ENCODE data around the gene SERPINB4. TPM values are rescaled to one million over a fixed set of nuclear protein-coding genes. Genes with fewer than 3 reads are reported as not detected.
"Not testable (repeated sequence)": the region's sequence is repeated elsewhere in the genome, so short reads cannot be mapped to it uniquely, and the experiment has no call there.

SERPINB4 gene
- total RNA-seq, 5 donors from 2014 or later (not counting 1 experiment from before 2014, with no cell fraction given) = not detected

GRCh38 chr18:63661750-63662149 is 17.7 kb upstream of the SERPINB4 start, which contains the start of gene SERPINB3:
SERPINB3 (minus strand) TSS chr18:63661893; CDS start chr18:63661216, 677 bp downstream.
- H3K4me3 Mint-ChIP-seq; H3K36me3 Mint-ChIP-seq; DNase-seq; H3K4me3 ChIP-seq (ENCODE audit: control insufficient read depth in 1 of 2, extremely low read depth in 1 of 2, low read length in 1 of 2); H3K27me3 ChIP-seq (replicated peaks in 1 of 2; ENCODE audit: control insufficient read depth in 2 of 2, extremely low read depth in 1 of 2, insufficient read depth in 2 of 2, low read length in 1 of 2); POLR2A ChIA-PET; H3K27ac ChIP-seq (ENCODE audit: low read length); H3K9me3 ChIP-seq; H3K36me3 ChIP-seq (ENCODE audit: control insufficient read depth in 2 of 2, extremely low read depth in 1 of 2, insufficient read depth in 1 of 2, low read length in 1 of 2); CTCF ChIA-PET; H3K27ac Mint-ChIP-seq; H3K4me1 Mint-ChIP-seq; H3K4me1 ChIP-seq (ENCODE audit: control insufficient read depth in 1 of 2, extremely low read depth in 1 of 2, insufficient read depth in 2 of 2, low read length in 2 of 2); ATAC-seq (replicated peaks in 1 of 4); H3K27me3 Mint-ChIP-seq: not testable (repeated sequence)
- WGBS (ENCODE audit: insufficient coverage) = no CpG with 5 or more reads among the region's 3 CpGs
- H3K9me3 Mint-ChIP-seq = peaks cover 7 to 14% (median 7%) of the 10 kb centered on the region in 3 donors

- H3K36me3 ChIP-seq (ENCODE audit: control insufficient read depth in 2 of 2, extremely low read depth in 1 of 2, insufficient read depth in 1 of 2, low read length in 1 of 2); H3K27ac ChIP-seq (ENCODE audit: low read length); H3K9me3 ChIP-seq; H3K27me3 ChIP-seq (replicated peaks in 1 of 2; ENCODE audit: control insufficient read depth in 2 of 2, extremely low read depth in 1 of 2, insufficient read depth in 2 of 2, low read length in 1 of 2); H3K4me3 ChIP-seq (ENCODE audit: control insufficient read depth in 1 of 2, extremely low read depth in 1 of 2, low read length in 1 of 2); H3K9me3 Mint-ChIP-seq; H3K27me3 Mint-ChIP-seq; ATAC-seq (replicated peaks in 1 of 4); H3K27ac Mint-ChIP-seq; H3K4me3 Mint-ChIP-seq; H3K36me3 Mint-ChIP-seq; DNase-seq; H3K4me1 Mint-ChIP-seq; H3K4me1 ChIP-seq (ENCODE audit: control insufficient read depth in 1 of 2, extremely low read depth in 1 of 2, insufficient read depth in 2 of 2, low read length in 2 of 2); CTCF ChIA-PET; POLR2A ChIA-PET: not testable (repeated sequence)
- WGBS (ENCODE audit: insufficient coverage) = 100% methylated on average over 2 of the region's 4 CpGs
These were observed 14.9 kb upstream of the SERPINB4 start for GRCh38 chr18:63658920-63659319.

- H3K9me3 ChIP-seq; H3K27me3 ChIP-seq (replicated peaks in 1 of 2; ENCODE audit: control insufficient read depth in 2 of 2, extremely low read depth in 1 of 2, insufficient read depth in 2 of 2, low read length in 1 of 2); H3K9me3 Mint-ChIP-seq; H3K36me3 Mint-ChIP-seq; H3K27ac Mint-ChIP-seq; POLR2A ChIA-PET; DNase-seq; H3K27ac ChIP-seq (ENCODE audit: low read length); H3K4me3 Mint-ChIP-seq; H3K27me3 Mint-ChIP-seq; H3K4me1 Mint-ChIP-seq; H3K36me3 ChIP-seq (ENCODE audit: control insufficient read depth in 2 of 2, extremely low read depth in 1 of 2, insufficient read depth in 1 of 2, low read length in 1 of 2); H3K4me1 ChIP-seq (ENCODE audit: control insufficient read depth in 1 of 2, extremely low read depth in 1 of 2, insufficient read depth in 2 of 2, low read length in 2 of 2); H3K4me3 ChIP-seq (ENCODE audit: control insufficient read depth in 1 of 2, extremely low read depth in 1 of 2, low read length in 1 of 2); CTCF ChIA-PET; ATAC-seq (replicated peaks in 1 of 4): not testable (repeated sequence)
- WGBS (ENCODE audit: insufficient coverage) = no CpG with 5 or more reads among the region's 3 CpGs
These were observed 6.2 kb upstream of the SERPINB4 start for GRCh38 chr18:63650271-63650670.

GRCh38 chr18:63648241-63648640 is 4.2 kb upstream of the SERPINB4 start:
- ChIA-PET POLR2A (no interaction called here), CTCF (no interaction called here)
- no peaks in the 10 kb centered on the region for H3K9me3 Mint-ChIP-seq
- Histone ChIP-seq H3K27ac (ENCODE audit: low read length) (no peak overlapping the region), H3K4me1 (ENCODE audit: control insufficient read depth in 1 of 2, extremely low read depth in 1 of 2, insufficient read depth in 2 of 2, low read length in 2 of 2) (no peaks in the 10 kb centered on the region), H3K36me3 (ENCODE audit: control insufficient read depth in 2 of 2, extremely low read depth in 1 of 2, insufficient read depth in 1 of 2, low read length in 1 of 2) (no peaks in the 10 kb centered on the region), H3K27me3 (replicated peaks in 1 of 2; ENCODE audit: control insufficient read depth in 2 of 2, extremely low read depth in 1 of 2, insufficient read depth in 2 of 2, low read length in 1 of 2) (peaks cover 0 to 2% of the 10 kb centered on the region in 2 experiments), H3K9me3 (no peaks in the 10 kb centered on the region), H3K4me3 (ENCODE audit: control insufficient read depth in 1 of 2, extremely low read depth in 1 of 2, low read length in 1 of 2) (no peak overlapping the region)
- H3K4me3 Mint-ChIP-seq = no peak overlapping the region
- no peak overlapping the region for H3K27ac Mint-ChIP-seq
- no peaks in the 10 kb centered on the region for H3K36me3 Mint-ChIP-seq
- no peak for DNase-seq
- H3K4me1 Mint-ChIP-seq = no peaks in the 10 kb centered on the region
- 59% methylated on average over 5 of the region's 7 CpGs for WGBS (ENCODE audit: insufficient coverage)
- ATAC-seq (replicated peaks in 1 of 4) = no peak
- H3K27me3 Mint-ChIP-seq = peaks cover 0 to 9% of the 10 kb centered on the region in 2 donors

GRCh38 chr18:63646936-63647335 is 2.9 kb upstream of the SERPINB4 start:
- Histone ChIP-seq H3K4me1 (ENCODE audit: control insufficient read depth in 1 of 2, extremely low read depth in 1 of 2, insufficient read depth in 2 of 2, low read length in 2 of 2) (no peaks in the 10 kb centered on the region), H3K4me3 (ENCODE audit: control insufficient read depth in 1 of 2, extremely low read depth in 1 of 2, low read length in 1 of 2) (no peak overlapping the region), H3K27ac (ENCODE audit: low read length) (no peak overlapping the region), H3K9me3 (no peaks in the 10 kb centered on the region), H3K27me3 (replicated peaks in 1 of 2; ENCODE audit: control insufficient read depth in 2 of 2, extremely low read depth in 1 of 2, insufficient read depth in 2 of 2, low read length in 1 of 2) (peaks cover 0 to 2% of the 10 kb centered on the region in 2 experiments), H3K36me3 (ENCODE audit: control insufficient read depth in 2 of 2, extremely low read depth in 1 of 2, insufficient read depth in 1 of 2, low read length in 1 of 2) (no peaks in the 10 kb centered on the region)
- ATAC-seq (replicated peaks in 1 of 4) (no peak), DNase-seq (no peak)
- no peak overlapping the region for H3K4me3 Mint-ChIP-seq
- H3K9me3 Mint-ChIP-seq = no peaks in the 10 kb centered on the region
- POLR2A ChIA-PET = no interaction called here
- H3K4me1 Mint-ChIP-seq = no peaks in the 10 kb centered on the region
- no peaks in the 10 kb centered on the region for H3K36me3 Mint-ChIP-seq
- CTCF ChIA-PET = no interaction called here
- H3K27ac Mint-ChIP-seq = no peak overlapping the region
- peaks cover 0 to 9% of the 10 kb centered on the region in 2 donors for H3K27me3 Mint-ChIP-seq

GRCh38 chr18:63644694-63645093 is 638 bp upstream of the SERPINB4 start:
- H3K4me3 ChIP-seq (ENCODE audit: control insufficient read depth in 1 of 2, extremely low read depth in 1 of 2, low read length in 1 of 2); H3K36me3 Mint-ChIP-seq; H3K36me3 ChIP-seq (ENCODE audit: control insufficient read depth in 2 of 2, extremely low read depth in 1 of 2, insufficient read depth in 1 of 2, low read length in 1 of 2); CTCF ChIA-PET; H3K9me3 ChIP-seq; H3K4me1 ChIP-seq (ENCODE audit: control insufficient read depth in 1 of 2, extremely low read depth in 1 of 2, insufficient read depth in 2 of 2, low read length in 2 of 2); H3K27me3 Mint-ChIP-seq; H3K4me3 Mint-ChIP-seq; H3K27me3 ChIP-seq (replicated peaks in 1 of 2; ENCODE audit: control insufficient read depth in 2 of 2, extremely low read depth in 1 of 2, insufficient read depth in 2 of 2, low read length in 1 of 2); H3K27ac Mint-ChIP-seq; DNase-seq; H3K27ac ChIP-seq (ENCODE audit: low read length); H3K9me3 Mint-ChIP-seq; ATAC-seq (replicated peaks in 1 of 4); H3K4me1 Mint-ChIP-seq; POLR2A ChIA-PET: not testable (repeated sequence)
- WGBS (ENCODE audit: insufficient coverage) = no CpG with 5 or more reads among the region's 1 CpG

GRCh38 chr18:63642668-63643356 is 1.2 kb downstream of the SERPINB4 start:
- H3K4me3 Mint-ChIP-seq; H3K36me3 ChIP-seq (ENCODE audit: control insufficient read depth in 2 of 2, extremely low read depth in 1 of 2, insufficient read depth in 1 of 2, low read length in 1 of 2); H3K27ac ChIP-seq (ENCODE audit: low read length); H3K9me3 ChIP-seq; H3K27me3 ChIP-seq (replicated peaks in 1 of 2; ENCODE audit: control insufficient read depth in 2 of 2, extremely low read depth in 1 of 2, insufficient read depth in 2 of 2, low read length in 1 of 2); CTCF ChIA-PET; H3K4me1 ChIP-seq (ENCODE audit: control insufficient read depth in 1 of 2, extremely low read depth in 1 of 2, insufficient read depth in 2 of 2, low read length in 2 of 2); H3K9me3 Mint-ChIP-seq; ATAC-seq (replicated peaks in 1 of 4); H3K27ac Mint-ChIP-seq; H3K27me3 Mint-ChIP-seq; DNase-seq; H3K4me3 ChIP-seq (ENCODE audit: control insufficient read depth in 1 of 2, extremely low read depth in 1 of 2, low read length in 1 of 2); H3K36me3 Mint-ChIP-seq; H3K4me1 Mint-ChIP-seq; POLR2A ChIA-PET: not testable (repeated sequence)
- WGBS (ENCODE audit: insufficient coverage) = 71% methylated on average over 1 of the region's 4 CpGs

All from T-cell (primary cell).